Measurements from ENCODE around the gene LUC7L.

DNA sequence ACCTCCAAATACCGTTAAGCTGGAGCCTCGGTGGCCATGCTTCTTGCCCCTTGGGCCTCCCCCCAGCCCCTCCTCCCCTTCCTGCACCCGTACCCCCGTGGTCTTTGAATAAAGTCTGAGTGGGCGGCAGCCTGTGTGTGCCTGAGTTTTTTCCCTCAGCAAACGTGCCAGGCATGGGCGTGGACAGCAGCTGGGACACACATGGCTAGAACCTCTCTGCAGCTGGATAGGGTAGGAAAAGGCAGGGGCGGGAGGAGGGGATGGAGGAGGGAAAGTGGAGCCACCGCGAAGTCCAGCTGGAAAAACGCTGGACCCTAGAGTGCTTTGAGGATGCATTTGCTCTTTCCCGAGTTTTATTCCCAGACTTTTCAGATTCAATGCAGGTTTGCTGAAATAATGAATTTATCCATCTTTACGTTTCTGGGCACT, 51.8 kb downstream of the LUC7L start:
- TF ChIP-seq POLR2A (IDR thresholded peaks at IDR 0.05) (no peak), EP300 (IDR thresholded peaks at IDR 0.05) (no peak)
- TF ChIP-seq, protein P1, sequence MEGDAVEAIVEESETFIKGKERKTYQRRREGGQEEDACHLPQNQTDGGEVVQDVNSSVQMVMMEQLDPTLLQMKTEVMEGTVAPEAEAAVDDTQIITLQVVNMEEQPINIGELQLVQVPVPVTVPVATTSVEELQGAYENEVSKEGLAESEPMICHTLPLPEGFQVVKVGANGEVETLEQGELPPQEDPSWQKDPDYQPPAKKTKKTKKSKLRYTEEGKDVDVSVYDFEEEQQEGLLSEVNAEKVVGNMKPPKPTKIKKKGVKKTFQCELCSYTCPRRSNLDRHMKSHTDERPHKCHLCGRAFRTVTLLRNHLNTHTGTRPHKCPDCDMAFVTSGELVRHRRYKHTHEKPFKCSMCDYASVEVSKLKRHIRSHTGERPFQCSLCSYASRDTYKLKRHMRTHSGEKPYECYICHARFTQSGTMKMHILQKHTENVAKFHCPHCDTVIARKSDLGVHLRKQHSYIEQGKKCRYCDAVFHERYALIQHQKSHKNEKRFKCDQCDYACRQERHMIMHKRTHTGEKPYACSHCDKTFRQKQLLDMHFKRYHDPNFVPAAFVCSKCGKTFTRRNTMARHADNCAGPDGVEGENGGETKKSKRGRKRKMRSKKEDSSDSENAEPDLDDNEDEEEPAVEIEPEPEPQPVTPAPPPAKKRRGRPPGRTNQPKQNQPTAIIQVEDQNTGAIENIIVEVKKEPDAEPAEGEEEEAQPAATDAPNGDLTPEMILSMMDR (IDR thresholded peaks at IDR 0.05) = no peak
